GM19328 (cell line): ENCODE data around the gene LBX2.

Experiments used
- ATAC-seq: cut with Tn5 transposase; IDR thresholded peaks from one replicate; pipeline ENCODE4 v1.9.1; 2021; ENCODE audit warnings: mild to moderate bottlenecking, moderate library complexity; ENCODE audit not compliant: unreplicated experiment

Gene LBX2

DNA sequence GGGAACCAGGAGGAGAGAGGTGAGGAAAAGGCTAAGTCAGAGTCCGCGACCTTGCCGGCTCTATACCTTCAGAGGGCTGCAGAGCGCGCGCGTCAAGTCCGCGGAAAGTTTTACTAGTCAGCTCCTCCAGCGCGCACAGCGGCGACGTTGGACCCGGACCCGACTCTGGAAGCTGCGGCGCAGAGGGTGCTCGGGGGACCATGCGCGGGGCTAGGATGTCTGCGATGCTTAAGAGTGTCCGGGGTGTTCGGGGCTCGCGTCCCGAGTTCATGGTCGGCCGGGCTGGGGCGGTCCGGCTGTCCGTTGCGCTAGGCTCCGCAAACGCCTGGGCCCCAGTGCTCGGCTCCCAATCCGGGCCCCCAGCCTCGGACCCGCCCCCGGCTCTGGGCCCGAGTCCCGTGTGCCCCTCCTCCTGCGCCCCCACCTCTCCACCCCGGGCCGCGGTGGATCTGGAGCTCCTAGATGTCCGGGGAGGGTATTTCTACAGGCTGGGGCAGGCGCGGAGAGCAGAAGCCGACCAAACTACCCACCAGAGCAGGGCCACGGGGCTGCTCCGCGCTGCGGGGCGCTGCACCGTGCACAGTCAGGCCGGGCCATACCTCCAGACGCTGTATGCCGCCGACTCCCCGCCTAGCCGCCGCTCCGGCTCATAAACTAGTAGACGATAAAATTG is at the start of gene LBX2:
Gene LBX2 (minus strand): TSS at position 337 of the 673 bp plus-strand sequence. CDS start 66 bp downstream, at position 271.
- ATAC-seq = no peak

DNA sequence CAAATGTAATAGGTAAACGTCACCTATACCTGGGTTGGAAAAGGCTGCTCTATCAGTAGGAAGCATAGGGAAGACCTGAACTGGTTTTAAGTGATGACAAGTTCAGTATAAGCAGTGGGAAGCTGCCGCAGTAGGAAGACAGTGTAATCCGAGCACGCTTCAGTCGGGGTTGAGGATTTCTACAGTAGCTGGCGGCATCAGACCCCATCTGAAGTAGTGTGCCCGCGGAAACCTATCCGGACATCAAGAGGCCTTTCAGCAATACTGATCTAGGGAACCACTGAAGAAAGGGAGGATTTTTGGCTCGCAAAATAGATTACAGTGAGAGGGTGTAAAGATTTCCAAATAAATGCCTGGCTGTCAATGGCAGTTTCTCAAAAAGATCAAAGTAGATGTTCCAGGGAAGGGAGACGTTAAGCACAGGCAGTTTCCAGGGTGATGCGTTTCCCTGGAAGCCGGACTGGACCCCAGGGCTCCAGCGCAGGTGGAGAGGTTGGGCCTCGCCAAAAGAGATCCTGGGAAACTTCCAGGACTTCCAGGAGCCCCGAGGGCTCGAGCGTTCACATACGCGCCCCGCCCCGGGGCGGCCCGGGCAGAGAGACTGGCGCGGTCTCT is 49.0 kb upstream of the LBX2 start:
- no peak for ATAC-seq

DNA sequence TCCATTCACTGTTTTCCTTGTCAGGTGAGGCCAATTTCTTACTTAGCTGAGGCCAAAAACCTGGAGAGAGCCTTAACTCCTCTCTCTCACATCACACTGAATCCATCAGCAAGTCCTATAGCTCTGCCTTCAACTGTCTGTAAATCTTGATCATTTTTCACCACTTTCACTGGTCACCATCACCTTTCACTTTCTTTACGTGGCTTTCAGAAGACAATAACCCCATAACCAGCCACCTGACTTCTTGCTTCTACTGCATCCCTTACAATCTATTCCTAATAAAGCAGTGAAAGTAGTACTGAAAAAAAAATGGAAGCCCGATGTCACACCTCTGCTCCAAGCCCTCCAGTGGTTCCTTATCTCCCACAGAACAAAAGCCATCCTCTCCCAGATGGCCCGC is 46.6 kb upstream of the LBX2 start:
- ATAC-seq = no peak

- no peak for ATAC-seq
These were observed 45.2 kb upstream of the LBX2 start for GRCh38 chr2:74544634-74545033.

DNA sequence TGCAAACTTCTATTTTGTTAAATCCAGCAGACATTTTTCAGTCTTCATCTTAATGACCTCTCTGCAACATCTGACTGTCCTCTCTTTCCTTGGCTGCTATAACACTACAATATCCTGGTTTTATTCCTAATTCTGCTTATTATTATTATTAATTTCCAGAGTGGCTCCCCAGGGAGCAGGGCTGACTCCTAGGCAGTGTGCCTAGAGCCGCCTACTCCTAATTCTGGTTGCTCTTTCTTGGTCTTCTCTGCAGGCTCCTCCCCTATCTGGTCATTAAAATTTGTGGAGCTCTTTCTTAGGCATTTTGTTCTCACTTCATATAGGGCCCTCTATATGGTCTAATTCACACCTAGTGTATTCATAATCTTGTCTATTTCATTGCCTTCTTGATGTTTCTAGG is 43.6 kb upstream of the LBX2 start:
- no peak for ATAC-seq

DNA sequence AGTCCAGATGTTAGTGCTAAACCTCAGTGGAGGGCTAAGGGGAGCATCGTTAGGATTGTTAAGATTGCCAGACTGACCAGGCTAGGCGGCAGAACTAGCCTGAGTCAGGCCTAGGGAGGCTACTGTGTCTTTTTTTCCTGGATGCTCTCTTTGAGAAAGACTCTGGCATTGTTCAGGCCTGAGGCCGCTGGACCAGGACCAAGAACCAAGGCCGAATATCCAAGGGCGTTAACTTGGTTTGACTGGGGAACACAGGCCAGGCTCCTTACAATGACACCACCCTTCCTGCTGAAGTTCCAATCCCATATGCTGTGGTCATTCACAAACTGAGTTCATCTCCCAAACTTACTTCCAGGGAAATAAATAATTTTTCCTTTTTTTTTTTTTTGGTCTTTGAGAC is 40.9 kb upstream of the LBX2 start:
- no peak for ATAC-seq

DNA sequence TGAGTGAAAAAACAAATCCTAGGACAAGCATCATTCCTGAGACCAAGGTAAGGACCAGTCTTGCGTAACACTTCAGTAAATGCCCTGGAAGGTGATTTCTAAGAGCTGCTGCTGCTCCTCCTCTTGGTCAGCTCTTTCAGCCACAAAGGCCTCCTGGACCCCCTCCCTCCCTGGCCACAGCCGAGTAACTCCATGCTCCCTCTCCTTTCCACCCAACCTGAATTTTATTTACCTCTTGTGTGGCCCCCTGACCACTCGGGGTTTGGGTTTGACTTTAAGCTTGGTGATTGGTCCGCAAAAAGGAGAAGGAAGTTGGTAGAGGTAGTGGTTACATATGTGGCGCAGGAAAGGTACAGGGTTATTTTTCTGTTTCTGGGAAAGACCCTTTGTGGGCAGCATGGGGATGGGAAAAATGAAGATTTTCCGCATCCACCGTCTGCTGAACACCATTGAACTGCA is 39.5 kb upstream of the LBX2 start:
- ATAC-seq = no peak

DNA sequence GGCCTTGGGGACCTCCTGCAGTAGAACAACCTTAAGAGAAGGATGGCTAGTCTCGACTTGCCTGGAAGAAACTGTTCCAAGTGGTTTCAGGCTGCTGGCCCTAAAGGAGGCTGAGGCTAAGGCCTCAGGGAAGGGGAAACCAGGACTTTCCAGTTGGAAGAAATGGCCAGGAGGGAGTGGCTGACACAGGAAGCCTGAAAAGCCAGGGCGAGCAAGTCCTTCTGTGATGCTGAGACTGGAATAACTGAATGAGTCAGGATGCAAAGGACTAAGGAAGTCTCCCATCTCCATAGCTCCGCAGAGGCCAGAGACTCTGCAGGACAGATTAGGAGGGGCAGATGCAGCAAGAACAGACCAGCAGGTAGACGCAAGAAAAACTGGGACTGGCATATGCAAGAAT is 37.7 kb upstream of the LBX2 start:
- no peak for ATAC-seq

GRCh38 chr2:74536166-74536950 is 37.0 kb upstream of the LBX2 start:
- no peak for ATAC-seq

GRCh38 chr2:74535440-74535965 is 36.1 kb upstream of the LBX2 start:
- ATAC-seq = no peak

DNA sequence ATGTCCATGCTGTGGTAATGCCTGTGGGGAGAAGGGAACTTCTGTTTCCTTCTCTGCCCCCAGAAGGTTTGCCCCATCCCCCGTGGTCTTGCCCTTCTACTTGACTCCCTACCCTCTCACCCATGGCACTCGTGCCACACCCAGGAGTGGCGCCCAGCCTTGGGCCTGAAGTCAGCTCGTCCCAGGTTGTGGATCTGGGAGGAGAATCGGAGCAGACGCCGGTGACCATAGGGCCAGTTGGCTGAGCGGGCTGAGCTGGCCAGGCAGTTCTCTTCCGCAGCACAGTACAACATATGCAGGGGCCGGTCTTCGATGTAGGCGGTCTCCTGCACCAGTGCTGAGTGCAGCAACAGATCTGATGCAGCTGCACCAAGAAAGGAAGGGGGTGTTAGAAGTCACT is 35.0 kb upstream of the LBX2 start:
- no peak for ATAC-seq

- ATAC-seq = no peak
These were observed 34.1 kb upstream of the LBX2 start for GRCh38 chr2:74533464-74533863.

DNA sequence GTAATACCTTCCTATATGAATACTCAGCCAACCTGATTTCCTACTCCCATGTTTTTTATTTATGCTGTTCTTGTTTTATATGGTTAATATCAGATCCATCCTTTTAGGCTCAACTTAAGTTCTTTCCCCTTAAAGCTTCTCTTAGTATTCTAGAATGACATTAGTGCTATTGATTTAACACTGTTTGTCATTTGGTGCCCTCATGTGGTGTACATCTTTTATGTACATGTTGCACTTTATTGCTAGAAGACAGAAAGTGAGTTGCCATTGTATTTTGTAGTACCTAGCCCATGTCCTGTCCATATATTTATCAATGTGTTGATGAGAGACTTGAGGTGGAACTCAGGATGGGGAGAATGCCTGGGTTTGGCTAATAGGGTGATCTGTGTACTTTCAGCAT is 32.8 kb upstream of the LBX2 start:
- ATAC-seq = no peak

DNA sequence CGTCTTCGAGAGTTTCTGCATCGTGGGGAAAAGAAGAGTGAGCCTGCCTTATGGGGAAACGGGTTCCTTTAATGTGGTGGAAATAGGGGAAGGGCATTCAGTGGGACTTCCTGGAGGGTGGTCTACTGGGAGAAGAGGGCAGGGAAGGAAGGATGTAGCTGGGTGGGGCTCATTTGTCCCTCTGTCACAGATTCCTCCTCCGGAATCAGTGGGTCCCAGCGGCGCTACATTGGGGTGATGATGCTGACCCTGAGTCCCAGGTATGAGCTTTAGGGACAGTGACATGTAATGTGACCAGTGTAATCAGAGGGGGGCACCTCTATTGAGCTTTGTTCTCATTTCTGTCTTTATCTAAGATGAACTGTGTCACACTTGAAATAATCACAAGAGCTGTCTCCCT is 32.3 kb upstream of the LBX2 start:
- no peak for ATAC-seq

- no peak for ATAC-seq
These were observed 31.1 kb upstream of the LBX2 start for GRCh38 chr2:74530239-74531187.

DNA sequence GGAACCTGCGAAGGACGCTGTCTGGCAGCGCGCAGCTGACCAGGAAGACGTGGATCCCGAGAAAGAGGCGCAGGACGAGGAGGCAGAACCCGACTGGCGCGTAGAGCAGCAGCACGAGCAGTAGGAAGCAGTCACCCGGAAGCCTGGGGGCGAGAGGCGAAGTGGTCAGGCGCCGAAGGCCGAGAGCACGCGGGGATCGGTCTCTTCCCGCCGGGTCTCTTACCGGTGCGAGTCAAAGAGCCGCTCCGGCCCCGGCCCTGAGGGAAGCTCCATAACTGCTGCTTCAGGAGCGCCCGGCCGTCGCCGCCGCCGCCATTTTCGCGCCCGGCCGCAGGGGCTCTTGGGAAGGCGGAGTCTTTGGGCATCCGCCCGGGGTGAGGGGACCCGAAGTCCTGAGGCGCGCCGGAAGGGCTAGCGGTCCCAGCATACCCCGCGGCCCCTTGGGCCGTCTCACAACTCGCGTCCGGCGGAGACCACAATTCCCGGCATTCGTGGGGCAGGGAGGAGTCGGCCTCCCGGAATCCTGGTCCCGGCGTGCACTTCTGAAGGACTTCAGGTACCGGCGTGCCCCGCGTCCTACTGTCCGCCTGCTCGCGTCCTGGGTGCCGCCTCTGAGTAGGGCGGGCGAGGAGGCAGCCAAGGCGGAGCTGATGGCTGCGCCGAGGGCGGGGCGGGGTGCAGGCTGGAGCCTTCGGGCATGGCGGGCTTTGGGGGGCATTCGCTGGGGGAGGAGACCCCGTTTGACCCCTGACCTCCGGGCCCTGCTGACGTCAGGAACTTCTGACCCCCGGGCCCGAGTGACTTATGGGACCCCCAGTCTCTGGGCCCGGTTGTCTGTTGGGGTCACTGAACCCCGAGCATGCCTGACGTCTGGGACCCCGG is 30.2 kb upstream of the LBX2 start, which contains the start of the genes AUP1 and HTRA2:
Gene AUP1 (minus strand): TSS at position 350 of the 882 bp plus-strand sequence. CDS start 77 bp downstream, at position 273.
Gene HTRA2 (plus strand): TSS at position 577 of the 882 bp plus-strand sequence. CDS start 74 bp downstream, at position 651.
- peak; percentile 83 for ATAC-seq

DNA sequence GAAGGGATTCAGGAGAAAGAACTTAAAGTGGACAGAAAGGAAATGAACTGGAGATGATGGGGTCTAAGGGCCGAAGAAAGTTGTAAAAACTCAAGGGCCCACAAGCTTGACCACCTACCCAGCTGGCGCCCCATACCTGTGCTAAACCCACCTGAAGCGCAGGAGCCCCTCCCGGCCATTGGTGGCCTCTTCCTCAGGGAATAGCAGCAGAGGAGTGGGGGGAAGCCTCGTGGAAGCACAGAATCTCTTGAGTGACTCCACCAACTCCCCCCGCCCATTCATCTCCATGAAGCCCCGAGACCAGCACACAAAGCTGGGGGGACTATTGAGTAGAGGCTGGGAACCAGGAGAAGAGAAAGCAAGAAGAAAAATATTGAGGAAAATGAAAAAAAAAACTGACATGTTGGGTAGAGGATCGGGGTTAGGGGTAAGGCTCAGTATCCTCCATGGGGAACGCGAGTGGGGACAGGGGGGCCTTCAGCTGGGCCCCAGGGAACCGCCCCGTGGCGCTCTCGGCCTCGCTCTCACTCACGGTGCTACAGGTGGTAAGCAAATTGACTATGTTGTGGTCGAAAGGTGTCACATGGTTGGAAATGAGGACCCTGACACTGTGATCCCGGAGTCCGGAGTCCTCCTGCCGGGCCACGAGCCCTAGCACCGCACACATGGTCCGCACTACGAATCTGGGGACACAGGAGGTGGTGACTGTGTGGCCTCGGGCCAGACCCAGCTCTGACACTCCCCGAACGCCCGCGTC is 29.4 kb upstream of the LBX2 start:
- ATAC-seq = no peak

DNA sequence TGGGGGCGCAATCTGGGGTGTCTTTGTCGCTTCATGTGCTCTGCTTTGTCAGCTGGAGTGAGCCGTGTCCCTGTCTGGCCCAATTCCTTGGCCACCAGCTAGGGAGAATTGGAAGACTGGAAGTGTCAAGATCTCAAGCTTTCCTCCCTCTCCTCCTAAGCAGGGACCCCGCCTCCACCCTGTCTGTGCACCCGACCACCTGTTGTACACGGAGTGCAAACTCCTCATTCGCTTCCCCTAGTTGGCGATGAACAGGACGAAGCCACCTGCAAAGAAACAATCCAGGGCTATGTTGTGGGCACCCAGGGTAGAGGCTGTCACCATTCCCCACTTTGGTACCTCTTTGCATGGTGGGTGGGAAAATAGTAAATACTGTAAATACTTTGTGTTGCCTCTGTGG is 28.3 kb upstream of the LBX2 start:
- no peak for ATAC-seq
